Muscle of leg (tissue), 9 donors: ENCODE results near the gene PITPNC1. TPM values are rescaled to one million over a fixed set of nuclear protein-coding genes. Genes with fewer than 3 reads are reported as not detected.

Experiments used
- polyA plus RNA-seq, 8 donors: library from polyadenylated mRNA; unstranded; fragments of 120-200 nt; gene quantifications; one replicate each; pipeline versions ENCODE4 v1.2.1 to v1.2.3, GENCODE V29; 2013; ENCODE audit warnings: inconsistent platforms in 1 of 8, low replicate concordance in 1 of 8; ENCODE audit not compliant: insufficient read length in 8 of 8, insufficient read depth in 1 of 8
- total RNA-seq: library from RNA; stranded (reverse); fragments of 120-200 nt; gene quantifications from one replicate; pipeline ENCODE4 v1.2.4, GENCODE V29; 2013

PITPNC1 gene
- total and polyA plus RNA-seq, 9 donors = 8.6 to 11.9 (median 10.0) TPM

Other genes starting within 250 kb of the PITPNC1 start
- 41.5 TPM for gene HELZ, start 132.1 kb upstream of the PITPNC1 start, total RNA-seq
- gene HELZ, start 132.1 kb upstream of the PITPNC1 start, polyA plus RNA-seq = 10 to 100 TPM; 12.6 to 22.3 (median 18.8) TPM
- gene PSMD12, start 10.7 kb upstream of the PITPNC1 start, total RNA-seq = 16.0 TPM
- 10 to 100 TPM; 25.5 to 35.4 (median 33.7) TPM for gene PSMD12, start 10.7 kb upstream of the PITPNC1 start, polyA plus RNA-seq